ENCODE results near the gene MAP3K14.

DNA sequence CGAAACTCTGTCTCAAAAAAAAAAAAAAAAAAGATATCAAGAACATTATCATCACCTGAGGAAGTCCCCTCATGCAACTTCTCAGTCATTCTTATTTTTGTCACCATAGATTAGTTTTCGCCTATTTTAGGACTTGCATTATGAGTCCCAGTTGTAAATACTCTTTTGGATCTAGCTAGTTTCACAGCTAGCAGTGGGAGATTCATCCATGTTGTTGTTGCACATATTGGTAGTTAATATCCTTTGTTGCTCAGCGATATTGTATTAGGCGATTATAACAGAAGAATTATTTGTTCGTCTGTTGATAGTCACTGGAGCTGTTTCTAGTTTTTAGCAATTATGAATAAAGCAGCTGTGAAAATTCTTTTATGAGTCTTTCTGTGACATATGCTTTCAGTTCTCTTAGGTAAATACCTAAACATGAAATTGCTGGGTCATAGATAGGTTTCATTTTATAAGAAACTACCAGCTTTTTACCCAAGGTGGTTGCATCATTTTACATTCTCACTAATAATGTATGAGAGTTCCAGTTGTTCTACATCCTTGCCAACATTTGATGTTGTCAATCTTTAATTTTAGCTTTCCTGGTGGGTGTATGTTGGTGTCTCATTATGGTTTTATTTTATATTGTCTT, 40.7 kb upstream of the MAP3K14 start:
- TF ChIP-seq CTCF (conservative IDR thresholded peaks at IDR 0.05; ENCODE audit: low read depth, low read length) (no peak), EZH2 (IDR thresholded peaks at IDR 0.05; ENCODE audit: borderline replicate concordance, low read depth, low read length, poor library complexity, severe bottlenecking) (no peak)

Measured in A673 (cell line).